A549 treated with GW870086 at 1 μM for 4 hours (cell line): ENCODE data around the gene TSPAN15. TPM values are rescaled to one million over a fixed set of nuclear protein-coding genes. Genes with fewer than 3 reads are reported as not detected.

Experiments
- total RNA-seq: library from RNA; stranded (reverse); fragments of 200-300 nt; extraction: Qiagen RNA extraction; gene quantifications from 5 replicates; pipeline ENCODE4 v1.2.3, GENCODE V29; 2022; ENCODE audit warnings: low read depth

Gene TSPAN15
- 95.7 to 125 TPM (median 116 TPM) in 5 replicates for total RNA-seq

DNA sequence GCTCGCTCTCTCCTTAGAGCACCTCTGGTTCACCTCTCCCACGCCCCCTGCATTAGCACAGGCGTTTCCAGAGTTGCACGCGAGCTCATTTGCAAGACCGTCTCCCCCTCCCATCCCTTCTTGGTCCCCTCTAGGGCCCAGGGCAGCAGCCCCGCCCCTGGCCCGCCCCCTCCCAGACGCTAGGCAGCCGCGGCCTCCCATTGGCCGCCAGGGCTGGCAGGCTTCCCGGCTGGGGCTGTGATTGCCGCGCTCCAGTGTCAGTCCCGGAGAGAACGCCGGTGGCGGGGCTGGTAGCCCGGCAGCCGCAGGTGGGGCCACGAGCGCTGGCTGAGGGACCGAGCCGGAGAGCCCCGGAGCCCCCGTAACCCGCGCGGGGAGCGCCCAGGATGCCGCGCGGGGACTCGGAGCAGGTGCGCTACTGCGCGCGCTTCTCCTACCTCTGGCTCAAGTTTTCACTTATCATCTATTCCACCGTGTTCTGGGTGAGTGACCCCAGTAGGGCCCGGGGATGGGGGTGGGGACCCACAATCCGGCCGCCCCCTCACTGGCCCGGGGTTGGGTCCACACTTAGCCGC, at the start of gene TSPAN15:
TSS of gene TSPAN15 (plus strand) at position 257 of the 575 bp plus-strand sequence. CDS start at position 387, 130 bp downstream.

GRCh38 chr10:69416695-69417094, 34.6 kb upstream of the TSPAN15 start, which contains the start of gene TACR2:
Gene TACR2, minus strand, starts transcription at chr10:69416918. Its CDS starts 595 bp downstream, at chr10:69416323.

Other genes starting within 250 kb of the TSPAN15 start
- 10.1 to 16.1 TPM (median 11.6 TPM) in 5 replicates for gene HKDC1, start 231.1 kb upstream of the TSPAN15 start, total RNA-seq
- gene HK1, start 173.0 kb upstream of the TSPAN15 start, total RNA-seq = 38.0 to 45.9 TPM (median 44.1 TPM) in 5 replicates
- 0.07 to 0.18 TPM (median 0.13 TPM) in 4 of 5 replicates, not detected in the other for gene TACR2, start 34.5 kb upstream of the TSPAN15 start, total RNA-seq
- gene NEUROG3, start 122.0 kb downstream of the TSPAN15 start, total RNA-seq = not detected in 5 replicates
- gene FAM241B, start 178.8 kb downstream of the TSPAN15 start, total RNA-seq = 16.7 to 19.2 TPM (median 17.2 TPM) in 5 replicates